GM21528 (cell line): Measurements from ENCODE around the gene SYNGAP1.

ENCODE experiments used
- ATAC-seq: cut with Tn5 transposase; IDR thresholded peaks from one replicate; pipeline ENCODE4 v1.9.1; 2021; ENCODE audit warnings: mild to moderate bottlenecking, moderate library complexity; ENCODE audit not compliant: unreplicated experiment, low FRiP score

The SYNGAP1 gene

DNA sequence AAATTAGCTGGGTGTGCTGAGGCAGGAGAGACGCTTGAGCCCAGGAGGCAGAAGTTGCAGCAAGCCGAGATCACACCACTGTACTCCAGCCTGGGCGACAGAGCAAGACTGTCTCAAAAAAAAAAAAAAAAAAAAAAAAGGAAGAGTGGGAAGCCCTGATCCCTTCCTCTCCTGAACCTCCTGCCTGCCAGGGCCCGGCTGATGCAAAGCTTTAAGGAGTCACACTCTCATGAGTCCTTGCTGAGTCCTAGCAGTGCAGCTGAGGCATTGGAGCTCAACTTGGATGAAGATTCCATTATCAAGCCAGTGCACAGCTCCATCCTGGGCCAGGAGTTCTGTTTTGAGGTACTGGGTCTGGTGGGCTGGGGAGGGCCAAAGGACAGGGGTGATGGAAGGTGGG, 15.1 kb downstream of the SYNGAP1 start:
- no peak for ATAC-seq

DNA sequence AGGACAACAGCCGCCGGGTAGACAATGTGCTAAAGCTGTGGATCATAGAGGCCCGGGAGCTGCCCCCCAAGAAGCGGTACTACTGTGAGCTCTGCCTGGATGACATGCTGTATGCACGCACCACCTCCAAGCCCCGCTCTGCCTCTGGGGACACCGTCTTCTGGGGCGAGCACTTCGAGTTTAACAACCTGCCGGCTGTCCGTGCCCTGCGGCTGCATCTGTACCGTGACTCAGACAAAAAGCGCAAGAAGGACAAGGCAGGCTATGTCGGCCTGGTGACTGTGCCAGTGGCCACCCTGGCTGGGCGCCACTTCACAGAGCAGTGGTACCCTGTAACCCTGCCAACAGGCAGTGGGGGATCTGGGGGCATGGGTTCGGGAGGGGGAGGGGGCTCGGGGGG, 17.8 kb downstream of the SYNGAP1 start:
- no peak for ATAC-seq

DNA sequence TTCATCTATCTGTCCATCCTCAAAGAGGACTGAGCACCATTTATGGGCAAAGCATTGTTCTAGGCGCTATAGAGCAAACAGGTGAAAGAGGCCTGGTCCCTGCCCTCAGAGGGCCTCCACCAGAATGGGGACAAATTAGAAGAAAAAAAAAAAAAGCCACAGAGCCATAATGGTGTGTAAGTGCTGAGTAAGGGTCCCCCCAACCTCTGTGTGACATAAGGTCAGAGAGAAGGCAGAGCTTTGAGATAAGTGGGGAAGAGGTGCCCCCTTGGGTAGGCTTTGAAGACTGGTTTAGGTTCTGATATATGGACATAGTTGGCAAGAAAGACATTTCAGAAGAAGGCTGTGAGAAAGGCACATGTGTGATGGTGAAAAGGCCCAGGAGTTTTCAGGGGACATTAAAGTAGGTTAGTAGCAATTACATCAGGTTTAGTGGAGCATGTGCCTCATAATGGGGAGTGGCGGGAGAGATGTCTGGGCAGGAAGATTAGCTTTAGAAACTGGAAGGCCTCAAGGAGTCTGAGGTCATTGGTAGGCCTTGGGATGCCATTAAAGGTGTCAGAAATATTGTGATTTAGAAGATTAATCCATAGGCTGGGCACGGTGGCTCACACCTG, 19.2 kb downstream of the SYNGAP1 start:
- ATAC-seq, result no peak

DNA sequence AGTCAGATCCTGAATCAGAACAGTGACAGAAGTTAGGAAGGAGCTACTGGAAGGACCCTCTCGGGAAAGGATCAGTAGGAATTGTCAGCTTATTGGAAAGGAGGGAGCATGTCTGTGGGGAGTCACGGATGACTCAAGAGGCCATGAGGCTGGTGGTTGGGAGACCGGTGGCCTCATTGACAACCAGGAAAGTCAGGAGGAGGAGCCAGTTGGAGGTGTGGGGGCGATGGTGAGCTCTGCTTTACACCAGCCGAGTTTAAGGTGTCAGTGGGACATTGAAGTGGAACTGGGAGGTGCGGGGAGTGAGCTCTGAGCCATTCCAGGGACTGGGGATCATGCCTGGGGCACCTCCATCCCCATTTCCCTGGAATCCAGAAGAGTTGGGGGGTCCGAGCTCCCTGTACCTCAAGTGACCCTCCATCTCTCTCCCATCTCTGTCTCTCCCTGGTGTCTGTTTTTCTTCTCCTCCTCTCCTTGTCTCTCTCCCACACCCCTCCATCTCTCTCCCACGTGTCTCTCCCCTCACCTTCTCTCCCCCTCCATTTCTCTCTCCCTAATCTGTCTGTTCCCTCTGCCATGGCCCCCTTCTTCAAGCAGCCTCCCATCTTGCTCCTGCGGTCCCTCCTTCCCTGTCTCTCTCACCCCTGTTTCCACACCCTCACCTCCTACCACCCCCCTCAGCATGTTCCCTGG, 20.2 kb downstream of the SYNGAP1 start:
- no peak for ATAC-seq

DNA sequence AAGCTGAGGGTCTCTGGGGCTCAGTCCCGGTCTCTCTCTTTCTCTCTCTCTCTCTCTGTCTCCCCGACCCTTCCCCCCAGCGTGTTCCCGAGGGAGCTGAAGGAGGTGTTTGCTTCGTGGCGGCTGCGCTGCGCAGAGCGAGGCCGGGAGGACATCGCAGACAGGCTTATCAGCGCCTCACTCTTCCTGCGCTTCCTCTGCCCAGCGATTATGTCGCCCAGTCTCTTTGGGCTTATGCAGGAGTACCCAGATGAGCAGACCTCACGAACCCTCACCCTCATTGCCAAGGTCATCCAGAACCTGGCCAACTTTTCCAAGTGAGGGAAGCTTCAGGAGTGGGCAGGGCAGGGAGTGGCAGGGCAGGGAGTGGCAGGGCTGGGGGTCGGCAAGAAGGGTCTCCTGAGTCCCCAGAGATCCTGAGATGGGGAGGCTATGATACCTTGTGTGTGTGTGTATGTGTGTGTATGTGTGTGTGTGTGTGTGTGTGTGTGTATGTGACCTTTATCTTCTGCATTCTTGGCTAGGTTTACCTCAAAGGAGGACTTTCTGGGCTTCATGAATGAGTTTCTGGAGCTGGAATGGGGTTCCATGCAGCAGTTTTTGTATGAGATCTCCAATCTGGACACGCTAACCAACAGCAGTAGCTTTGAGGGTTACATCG, 20.9 kb downstream of the SYNGAP1 start:
- ATAC-seq, result no peak

DNA sequence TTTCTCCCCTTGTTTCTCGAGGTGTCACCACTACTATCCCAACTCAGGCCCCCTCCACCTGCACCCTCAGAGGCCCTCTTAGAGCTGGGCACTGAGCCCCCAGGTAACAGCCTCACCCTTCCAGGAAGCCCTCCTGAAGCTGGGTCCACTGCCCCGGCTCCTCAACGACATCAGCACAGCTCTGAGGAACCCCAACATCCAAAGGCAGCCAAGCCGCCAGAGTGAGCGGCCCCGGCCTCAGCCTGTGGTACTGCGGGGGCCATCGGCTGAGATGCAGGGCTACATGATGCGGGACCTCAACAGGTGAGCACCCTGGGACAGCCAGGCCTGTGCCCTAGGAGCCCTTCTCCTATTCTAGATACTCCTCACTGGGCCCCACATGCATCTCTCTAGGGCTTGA, 21.6 kb downstream of the SYNGAP1 start:
- ATAC-seq, result no peak

DNA sequence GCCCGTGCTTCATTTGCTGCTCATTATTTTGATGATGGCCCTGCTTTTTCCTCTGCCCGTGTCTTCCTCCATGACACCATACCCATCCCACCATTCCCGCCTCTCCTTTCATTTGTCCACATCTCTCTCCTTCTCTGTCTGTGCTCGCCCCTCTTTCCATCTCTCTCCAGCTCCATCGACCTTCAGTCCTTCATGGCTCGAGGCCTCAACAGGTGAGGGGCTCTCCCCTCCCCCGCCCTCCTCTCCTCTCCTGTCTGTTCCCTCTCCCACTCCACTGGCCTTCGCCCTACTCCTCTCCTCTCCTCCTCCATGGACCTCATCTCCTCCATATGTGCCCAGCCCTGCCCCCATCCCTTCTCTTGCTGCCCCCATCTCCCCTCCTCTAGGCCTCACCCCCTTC, 22.4 kb downstream of the SYNGAP1 start:
- ATAC-seq, result no peak

DNA sequence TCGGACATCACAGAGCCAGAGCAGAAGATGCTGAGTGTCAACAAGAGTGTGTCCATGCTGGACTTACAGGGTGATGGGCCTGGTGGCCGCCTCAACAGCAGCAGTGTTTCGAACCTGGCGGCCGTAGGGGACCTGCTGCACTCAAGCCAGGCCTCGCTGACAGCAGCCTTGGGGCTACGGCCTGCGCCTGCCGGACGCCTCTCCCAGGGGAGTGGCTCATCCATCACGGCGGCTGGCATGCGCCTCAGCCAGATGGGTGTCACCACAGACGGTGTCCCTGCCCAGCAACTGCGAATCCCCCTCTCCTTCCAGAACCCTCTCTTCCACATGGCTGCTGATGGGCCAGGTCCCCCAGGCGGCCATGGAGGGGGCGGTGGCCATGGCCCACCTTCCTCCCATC, 23.2 kb downstream of the SYNGAP1 start:
- ATAC-seq, result no peak

DNA sequence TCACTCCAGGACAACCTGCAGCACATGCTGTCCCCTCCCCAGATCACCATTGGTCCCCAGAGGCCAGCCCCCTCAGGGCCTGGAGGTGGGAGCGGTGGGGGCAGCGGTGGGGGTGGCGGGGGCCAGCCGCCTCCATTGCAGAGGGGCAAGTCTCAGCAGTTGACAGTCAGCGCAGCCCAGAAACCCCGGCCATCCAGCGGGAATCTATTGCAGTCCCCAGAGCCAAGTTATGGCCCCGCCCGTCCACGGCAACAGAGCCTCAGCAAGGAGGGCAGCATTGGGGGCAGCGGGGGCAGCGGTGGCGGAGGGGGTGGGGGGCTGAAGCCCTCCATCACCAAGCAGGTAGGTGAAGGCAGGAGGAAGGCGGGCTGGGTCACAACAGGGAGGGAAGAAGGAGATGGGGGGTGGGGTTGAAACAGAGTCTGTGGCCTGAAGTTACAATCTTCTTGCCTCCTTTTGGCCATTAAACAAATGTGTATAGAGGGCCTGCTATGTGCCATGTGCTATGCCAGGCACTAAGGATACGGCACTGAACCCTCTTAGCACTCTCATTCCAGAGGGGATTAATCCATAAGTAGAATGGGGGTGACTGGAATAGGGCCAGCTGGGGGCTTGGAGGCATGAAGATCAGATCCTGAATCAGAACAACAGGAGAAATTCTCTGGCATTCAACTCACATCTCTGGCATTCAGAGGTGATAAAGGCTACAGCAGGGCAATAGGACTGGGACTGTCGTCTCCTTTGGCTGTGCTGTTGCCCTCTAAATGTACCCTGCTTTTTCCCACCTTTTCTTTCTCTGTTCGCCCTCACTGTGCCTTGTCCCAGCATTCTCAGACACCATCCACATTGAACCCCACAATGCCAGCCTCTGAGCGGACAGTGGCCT, 24.0 kb downstream of the SYNGAP1 start:
- ATAC-seq, result no peak

DNA sequence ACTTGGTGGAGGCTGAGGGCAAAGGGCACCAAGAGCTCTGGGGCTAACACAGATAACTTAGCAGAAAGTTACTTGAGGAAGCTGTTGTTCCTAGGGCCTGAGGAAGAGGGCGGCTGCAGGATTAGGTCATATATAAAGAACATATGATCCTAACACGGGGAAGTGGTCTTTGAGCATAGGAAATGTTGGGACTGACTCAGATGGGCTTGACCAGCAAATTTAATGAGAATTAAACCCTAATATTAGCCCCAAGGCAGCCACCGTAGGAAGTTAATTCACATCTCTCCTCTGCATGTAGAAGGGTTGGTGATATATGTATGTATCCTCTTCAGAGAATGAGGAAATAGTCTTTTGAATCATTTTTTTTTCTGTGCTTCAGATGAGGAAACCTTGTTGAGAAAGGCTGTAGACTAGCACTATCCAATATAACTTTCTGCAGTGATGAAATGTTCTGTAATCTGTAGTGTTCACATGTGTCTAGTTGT, 25.3 kb downstream of the SYNGAP1 start:
- no peak for ATAC-seq

DNA sequence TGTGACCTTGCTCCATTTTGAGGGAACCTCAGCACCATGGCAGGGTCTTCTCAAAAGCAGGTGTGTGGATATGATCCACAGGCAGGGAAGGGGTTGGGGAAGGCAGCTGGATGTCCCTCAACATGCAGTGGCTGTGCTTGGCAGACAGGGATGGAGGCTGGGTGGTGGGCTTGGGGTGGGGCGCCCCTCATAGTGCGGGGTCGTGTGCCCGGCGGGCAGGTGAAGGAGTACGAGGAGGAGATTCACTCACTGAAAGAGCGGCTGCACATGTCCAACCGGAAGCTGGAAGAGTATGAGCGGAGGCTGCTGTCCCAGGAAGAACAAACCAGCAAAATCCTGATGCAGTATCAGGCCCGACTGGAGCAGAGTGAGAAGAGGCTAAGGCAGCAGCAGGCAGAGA, 26.5 kb downstream of the SYNGAP1 start:
- no peak for ATAC-seq

DNA sequence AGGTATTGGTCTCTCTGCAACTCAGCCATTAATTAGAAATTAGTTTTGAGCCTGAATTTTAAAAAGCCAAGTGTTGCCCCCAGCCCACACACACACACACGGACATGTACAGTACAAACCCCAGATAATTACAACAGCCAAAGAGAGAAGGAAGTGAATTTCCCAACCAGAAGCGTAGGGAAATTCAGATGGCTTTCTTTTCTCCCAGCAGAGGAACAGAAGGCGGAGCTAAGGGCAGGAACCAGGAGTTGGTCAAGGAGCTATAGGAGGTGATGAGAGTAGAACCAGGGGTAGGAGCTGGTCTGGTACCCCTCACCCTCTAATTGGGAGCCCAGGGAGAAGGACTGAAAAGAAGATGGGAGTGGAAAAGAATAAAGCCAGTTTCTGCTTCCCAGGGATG, 30.6 kb downstream of the SYNGAP1 start:
- no peak for ATAC-seq

DNA sequence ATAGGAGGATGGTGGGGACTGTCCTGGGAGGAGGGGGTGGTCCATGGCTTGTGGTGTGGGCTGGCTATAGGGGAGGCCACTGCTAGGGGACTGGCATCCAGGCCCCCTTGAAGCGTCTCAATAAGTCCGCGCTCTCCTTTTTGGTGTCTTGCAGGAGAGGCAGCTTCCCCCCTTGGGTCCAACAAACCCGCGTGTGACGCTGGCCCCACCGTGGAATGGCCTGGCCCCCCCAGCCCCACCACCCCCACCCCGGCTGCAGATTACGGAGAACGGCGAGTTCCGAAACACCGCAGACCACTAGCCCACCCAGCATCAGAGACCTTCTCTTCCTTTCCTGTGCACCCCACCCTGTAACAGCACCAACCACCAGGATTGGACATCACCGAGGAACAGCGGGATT, 31.7 kb downstream of the SYNGAP1 start:
- ATAC-seq, result no peak

DNA sequence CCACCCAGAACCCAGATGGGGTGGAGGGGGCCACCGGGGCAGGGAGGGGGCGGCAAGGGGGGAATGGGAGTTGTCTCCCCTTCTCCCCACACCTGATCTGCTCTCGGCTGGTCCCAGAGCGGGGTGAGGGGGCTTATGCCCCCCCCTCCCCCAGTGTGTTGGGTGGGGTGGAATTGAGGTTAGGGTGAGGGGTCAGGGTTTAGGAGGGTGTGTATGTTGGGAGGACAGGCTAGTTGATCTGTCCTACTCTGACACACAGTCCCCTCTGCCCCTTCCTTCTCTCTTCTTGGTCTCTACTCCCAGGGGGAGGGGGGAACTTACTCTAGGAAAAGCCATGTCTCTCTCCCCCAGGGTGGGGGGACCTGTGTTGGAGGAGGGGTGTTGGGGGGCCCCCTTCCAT, 32.6 kb downstream of the SYNGAP1 start:
- ATAC-seq, result no peak

DNA sequence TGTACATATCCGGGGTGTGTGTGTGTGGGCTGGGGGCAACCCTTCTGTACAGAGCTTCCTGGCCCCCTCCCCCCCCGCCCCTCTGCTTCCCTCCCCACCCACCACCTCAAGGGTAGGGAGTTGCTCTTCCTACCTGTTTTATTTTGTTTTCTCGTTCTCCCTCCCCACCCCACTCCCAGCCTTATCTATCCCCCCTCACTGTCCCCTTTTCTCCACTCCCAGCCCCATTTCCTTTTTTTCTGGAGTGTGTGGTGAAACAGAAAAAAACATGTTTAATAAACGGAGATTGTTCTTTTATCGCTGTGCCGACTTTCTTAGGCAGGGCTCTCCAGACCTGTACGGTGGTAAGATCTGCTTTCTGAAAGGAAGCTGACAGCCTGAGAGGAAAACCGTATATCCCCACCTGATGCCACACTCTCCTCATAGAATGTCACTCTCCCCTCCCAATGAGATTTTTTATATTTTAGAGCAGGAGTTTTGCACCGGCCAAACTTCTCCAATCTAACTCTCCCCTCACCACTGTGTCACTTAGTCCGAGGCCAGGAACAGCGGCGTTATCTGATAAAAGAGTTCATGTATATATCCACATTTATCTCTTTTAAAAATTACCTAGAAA, 33.6 kb downstream of the SYNGAP1 start:
- ATAC-seq, result no peak

DNA sequence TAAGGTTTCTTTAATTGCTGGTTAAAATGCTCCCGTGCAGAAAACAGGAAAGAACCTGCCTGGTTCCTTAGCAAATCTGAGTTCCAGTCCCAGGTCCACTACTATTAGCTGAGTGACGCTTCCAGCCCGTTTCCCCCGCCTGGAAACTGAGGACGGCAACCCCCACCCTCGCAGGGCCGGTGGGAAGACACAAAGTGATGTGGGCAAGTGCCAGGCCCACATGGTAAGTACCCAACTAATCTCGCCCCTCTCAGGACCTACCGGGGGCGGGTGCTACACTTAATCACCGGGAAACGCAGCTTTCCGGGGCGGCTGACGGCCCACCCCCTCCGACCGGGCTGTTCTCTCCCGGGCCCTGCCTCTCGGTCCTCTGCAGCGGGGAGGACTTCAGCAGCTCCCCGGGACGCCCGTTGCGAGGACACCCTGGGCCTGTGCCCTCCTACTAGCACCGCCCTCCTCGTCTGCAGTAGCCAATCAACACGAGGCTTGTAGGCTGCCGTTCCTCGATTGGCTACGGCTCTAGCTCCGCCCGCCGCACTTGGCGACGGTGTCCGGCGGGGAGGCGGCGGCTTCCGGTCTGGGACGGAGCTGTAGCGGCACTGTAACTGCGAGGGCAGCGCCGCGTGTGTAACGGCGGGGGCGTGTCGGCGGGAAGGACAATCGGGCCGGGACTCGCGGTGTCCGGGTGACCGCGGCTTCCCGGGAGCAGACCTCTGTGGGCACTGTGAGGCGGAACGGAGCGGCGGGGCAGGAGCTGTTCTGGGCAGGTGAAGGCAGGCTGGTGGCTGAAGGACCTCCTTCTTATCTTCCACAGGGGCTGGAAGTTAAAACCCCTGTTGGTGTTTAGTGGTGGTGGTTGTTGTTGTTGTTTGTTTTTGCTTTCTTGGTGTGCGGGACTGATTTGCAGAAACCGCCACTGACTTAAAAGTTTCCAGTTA, 34.4 kb downstream of the SYNGAP1 start, which contains the start of gene ZBTB9:
TSS of gene ZBTB9 (plus strand) at position 568 of the 938 bp plus-strand sequence. CDS start 525 bp downstream, outside the sequence.
- ATAC-seq, result peak; percentile 96

DNA sequence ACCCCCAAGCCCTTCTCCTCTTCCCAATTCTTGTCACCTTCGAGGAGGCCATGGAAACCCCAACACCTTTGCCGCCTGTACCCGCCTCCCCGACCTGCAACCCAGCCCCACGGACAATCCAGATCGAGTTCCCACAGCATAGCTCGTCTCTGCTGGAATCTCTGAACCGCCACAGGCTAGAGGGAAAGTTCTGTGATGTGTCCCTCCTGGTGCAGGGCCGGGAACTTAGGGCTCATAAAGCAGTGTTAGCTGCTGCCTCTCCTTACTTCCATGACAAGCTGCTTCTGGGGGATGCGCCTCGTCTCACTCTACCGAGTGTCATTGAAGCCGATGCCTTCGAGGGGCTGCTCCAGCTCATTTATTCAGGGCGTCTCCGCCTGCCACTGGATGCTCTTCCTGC, 35.2 kb downstream of the SYNGAP1 start:
- no peak for ATAC-seq

DNA sequence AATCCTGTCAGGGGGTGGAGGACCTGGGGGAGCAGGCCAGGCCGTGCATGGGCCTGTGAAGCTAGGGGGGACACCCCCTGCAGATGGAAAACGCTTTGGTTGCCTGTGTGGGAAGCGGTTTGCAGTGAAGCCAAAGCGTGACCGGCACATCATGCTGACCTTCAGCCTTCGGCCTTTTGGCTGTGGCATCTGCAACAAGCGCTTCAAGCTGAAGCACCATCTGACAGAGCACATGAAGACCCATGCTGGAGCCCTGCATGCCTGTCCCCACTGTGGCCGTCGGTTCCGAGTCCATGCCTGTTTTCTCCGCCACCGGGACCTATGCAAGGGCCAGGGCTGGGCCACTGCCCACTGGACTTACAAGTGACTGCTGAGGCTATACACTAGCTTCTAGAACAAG, 36.3 kb downstream of the SYNGAP1 start:
- no peak for ATAC-seq

DNA sequence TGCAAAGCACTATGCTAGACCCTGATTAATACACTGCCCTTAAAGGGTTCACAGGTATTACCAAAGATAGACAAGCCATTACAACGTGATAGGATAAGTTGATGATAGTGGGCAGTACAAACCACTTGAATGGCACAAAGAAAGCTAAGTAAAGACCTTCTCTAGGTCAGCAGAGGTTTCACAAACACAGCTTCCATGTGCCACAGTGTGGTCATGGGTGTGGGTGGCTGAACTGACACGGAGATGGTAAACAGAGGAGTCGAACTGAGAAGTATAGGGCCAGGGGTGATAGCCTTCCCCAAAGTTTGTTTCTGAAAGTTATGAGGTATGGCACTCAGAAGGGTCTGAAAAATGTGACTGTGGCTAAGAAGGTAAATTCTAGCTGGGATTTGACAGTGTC, 38.8 kb downstream of the SYNGAP1 start:
- ATAC-seq, result no peak
